Fibroblast of skin of left quadriceps (primary cell): ENCODE measurements around the gene PAX4.

Source experiments
- DNase-seq, 2 experiments: peaks; one replicate each; pipeline ENCODE4 v3.0.0-alpha.2; 2013; ENCODE audit warnings: low read depth in 2 of 2

The PAX4 gene

GRCh38 chr7:127629268-127629854, 11.4 kb upstream of the PAX4 start:
- no peak for DNase-seq

DNA sequence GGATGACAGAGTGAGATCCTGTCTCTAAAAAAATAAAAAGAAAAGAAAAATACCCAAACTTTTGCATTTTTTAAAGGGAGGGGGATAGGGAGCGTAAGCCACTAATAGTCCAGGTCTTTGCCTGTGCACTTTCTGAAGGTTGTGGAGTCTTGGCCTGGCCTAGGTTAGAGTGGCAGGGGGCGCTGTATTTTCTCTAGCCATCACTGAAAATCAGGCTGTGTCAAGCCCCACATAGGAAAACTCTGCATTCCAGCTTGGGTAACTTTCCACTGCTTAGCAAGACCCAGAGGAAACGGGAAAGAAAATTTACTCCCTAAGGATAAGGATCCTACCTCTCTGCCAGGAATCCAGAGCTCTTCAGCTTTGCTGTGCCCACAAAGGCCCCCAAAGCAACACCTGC, 10.5 kb upstream of the PAX4 start:
- no peak for DNase-seq

DNA sequence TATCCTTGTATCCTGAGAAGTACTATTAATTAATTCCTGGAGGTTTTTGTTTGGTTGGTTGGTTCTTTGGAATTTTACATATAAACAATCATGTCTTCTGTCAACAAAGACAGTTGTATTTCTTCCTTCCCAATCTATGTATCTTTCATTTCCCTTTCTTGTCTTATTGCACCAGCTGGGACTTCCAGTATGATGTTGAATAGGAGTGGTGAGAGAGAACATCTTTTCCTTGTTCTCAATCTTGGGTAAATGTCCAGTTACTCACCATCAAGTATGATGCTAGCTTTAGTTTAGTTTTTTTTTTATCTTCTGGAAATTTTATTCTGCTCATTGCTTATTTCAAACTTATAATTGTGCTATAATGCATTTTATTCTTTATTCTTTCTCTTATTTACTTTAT, 7.4 kb upstream of the PAX4 start:
- no peak for DNase-seq

DNA sequence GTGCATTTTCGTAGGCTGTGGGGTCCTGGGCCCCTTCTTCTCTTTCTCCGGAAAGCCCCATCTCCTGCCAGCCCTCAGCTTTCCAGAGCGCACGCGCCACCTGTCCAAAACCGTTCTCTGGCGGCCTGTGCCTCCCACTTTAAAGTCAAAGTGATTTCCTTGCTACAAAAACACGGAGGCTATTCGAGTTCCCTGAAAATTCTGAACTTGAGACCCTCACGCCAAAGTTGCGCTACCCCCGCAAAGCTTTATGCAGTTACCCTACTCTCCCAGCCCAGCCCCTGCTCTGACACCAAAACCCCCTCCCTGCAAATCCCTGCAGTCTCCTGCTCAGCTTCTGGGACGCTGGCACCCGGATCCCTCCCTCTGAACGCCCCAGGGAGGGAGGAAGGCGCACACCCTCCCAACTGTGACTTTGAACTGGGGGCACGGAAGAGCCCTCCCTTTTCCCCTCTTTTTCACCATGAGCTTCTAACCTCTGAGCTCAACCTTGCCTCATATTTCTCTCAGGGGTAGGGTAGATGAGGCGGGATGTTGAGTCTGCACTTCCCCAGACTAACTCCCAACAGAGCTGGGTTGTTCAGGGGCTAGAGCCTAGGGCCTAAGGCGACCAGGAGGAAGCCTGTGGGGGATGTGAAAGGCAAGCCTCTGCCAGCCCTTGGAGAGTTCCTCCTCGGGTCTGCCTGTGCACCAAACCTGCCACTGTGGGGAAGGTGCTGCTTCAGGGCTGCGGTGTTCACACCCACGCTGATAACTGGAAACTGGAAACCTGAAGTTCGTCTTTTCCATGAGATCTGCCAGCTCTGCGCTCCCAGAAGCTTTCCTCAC, 2.7 kb upstream of the PAX4 start:
- no peak for DNase-seq

GRCh38 chr7:127619681-127620405, 1.9 kb upstream of the PAX4 start:
- no peak for DNase-seq

- DNase-seq = no peak
These were observed 833 bp upstream of the PAX4 start for GRCh38 chr7:127618775-127619174.

- no peak for DNase-seq
These were observed 1.2 kb downstream of the PAX4 start for GRCh38 chr7:127616724-127617123.

DNA sequence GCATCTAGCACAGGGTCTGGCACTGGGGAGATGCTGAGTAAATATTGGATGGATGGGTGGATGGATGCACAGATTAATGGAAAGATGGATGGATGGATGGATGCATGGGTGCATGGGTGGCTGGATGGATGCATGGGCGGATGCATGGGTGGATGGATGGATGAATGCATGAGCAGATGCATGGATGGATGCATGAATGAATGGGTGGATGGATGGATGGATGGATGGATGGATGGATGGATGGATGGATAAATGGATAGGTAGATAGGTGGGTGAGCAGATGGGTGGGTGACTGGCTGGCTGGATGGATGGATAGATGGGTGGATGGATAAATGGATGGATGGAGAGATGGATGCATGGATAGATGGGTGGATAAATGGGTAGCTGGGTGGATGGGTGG, 5.7 kb downstream of the PAX4 start:
- DNase-seq = no peak

DNA sequence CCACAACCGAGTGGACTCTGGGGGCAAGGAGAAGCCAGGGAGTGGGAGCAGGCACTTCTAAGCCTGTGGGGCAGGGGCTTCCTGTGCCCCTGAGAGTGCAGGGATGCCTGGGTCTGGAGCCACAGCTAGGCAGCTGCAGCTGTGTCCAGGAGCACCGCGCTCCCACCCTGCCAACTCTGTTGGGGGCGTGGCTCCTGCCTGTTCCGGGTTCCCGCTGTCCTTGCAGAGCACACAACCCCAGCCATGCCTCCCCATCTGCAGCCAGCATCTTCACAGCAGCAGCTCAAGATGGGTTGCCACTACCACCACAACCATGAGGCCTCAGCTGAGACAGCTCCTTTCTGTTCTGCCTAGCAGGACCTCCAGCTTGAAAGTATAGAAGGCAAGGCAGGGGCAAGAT, 8.6 kb downstream of the PAX4 start:
- DNase-seq = no peak

- no peak for DNase-seq
These were observed 9.5 kb downstream of the PAX4 start for GRCh38 chr7:127608446-127608845.

GRCh38 chr7:127600885-127601284, 17.1 kb downstream of the PAX4 start:
- no peak for DNase-seq

GRCh38 chr7:127598318-127598717, 19.6 kb downstream of the PAX4 start:
- DNase-seq = no peak

DNA sequence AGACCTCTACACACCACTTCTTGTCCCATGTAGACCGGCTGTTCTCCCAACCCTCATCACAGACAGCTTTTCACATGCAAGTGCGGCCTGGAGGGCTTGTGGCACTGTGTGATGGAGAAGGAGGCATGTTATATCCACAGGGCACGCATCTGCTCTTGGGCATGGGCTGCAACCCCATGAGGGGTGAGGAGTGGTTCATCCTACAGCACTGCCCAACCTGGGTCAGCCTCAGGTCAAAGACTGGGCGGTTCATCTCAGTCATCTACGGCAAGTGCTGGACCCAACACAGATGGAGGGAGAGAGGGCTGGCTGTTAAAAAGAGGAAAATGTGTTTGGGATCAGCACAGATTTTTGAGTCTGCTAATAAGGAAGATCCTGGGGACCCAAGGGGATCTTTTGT, 22.2 kb downstream of the PAX4 start:
- DNase-seq = no peak

DNA sequence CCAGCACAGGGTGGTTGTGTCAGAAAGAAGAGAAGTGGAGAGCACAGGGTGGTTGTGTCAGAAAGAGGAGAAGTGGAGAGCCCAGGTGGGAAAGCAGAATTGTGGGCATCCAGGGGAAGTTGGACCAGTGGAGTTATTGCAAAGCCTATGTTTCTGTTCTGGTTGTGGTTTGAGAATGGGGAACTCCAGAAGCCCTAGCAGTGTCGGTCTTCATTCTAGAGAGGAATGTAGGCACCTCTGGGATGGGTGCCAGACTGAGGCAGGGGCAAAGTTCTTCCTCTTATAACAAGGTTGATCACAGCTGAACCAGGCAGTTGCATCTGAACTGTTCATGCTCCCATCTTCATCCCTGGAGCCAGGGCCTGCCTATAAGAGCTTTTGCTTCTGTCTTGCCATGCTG, 23.5 kb downstream of the PAX4 start:
- DNase-seq = no peak

- DNase-seq = no peak
These were observed 25.4 kb downstream of the PAX4 start for GRCh38 chr7:127592550-127592949.

DNA sequence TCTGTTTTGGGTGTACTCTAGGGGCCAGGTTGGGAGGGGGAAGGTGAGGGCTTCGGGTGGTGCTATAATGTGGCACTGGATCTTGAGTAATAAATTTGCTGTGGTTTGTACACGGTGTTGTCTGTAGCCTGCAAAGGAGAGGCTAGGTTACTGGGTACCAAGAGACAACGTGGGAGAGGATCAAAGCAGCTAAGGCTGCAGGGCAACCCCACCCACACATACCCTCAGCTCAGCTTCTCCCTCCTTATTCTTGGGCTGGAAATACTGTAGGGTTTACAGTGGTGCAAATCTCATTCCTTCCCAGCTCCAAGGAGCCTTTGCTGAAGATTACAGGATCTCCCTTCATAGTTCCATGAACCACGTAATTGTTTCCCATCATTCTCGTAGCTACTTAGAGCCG, 26.4 kb downstream of the PAX4 start:
- no peak for DNase-seq

DNA sequence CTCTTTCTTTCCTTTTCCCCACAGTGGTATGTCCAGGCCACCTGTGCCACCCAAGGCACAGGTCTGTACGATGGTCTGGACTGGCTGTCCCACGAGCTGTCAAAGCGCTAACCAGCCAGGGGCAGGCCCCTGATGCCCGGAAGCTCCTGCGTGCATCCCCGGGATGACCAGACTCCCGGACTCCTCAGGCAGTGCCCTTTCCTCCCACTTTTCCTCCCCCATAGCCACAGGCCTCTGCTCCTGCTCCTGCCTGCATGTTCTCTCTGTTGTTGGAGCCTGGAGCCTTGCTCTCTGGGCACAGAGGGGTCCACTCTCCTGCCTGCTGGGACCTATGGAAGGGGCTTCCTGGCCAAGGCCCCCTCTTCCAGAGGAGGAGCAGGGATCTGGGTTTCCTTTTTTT, 26.8 kb downstream of the PAX4 start:
- no peak for DNase-seq

- no peak for DNase-seq
These were observed 28.0 kb downstream of the PAX4 start for GRCh38 chr7:127589896-127590295.

GRCh38 chr7:127588697-127589482, 29.1 kb downstream of the PAX4 start:
- peak; percentile 16 to 24 for DNase-seq

DNA sequence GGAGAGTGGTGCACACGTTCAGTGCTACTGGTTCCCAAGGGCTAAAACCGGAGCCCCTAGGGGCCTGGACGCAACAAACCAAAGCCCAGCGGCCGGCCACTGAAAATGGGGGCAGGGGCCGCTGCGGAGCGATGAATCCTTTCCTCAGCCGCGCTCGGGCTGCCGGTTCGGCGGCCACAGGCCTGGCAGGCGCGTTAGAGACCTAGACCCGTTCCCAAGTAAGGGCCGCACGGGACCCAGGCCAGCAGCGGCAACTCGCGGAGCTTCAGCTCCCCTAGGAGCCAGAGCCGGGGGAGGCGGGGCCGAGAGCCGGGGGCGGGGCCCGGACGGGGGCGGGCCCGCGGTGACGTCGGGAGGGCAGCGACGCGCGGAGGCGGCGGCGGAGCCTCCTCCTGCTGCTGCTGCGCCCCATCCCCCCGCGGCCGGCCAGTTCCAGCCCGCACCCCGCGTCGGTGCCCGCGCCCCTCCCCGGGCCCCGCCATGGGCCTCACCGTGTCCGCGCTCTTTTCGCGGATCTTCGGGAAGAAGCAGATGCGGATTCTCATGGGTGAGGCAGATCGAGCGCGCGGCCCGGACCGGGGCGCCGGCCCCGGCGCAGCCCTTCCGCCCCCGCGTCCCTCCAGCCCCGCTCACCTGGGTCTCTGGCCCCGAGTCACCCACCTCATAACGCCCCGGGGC, 29.8 kb downstream of the PAX4 start, which contains the start of gene ARF5:
ARF5 (plus strand) TSS at position 393 of the 678 bp plus-strand sequence; CDS start at position 481, 88 bp downstream.
- peak; percentile 66 to 71 for DNase-seq

DNA sequence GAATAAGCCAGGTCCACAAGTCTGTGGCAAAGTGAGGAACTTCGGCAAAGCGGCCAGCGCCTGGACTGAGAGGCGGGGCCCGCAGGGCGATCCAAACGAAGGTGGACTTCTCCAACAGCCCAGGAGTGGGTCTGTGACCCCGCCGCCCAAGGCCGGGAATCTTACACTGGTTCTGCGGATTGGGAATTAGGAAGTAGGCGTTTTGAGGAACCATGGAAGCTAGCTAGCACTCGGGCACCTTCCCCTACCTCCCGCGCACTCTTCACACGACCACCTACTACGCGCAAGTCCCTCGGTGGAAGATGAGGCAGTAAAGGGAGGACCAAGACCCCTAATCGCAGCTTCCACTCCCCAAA, 30.3 kb downstream of the PAX4 start:
- DNase-seq = no peak

- no peak for DNase-seq
These were observed 31.6 kb downstream of the PAX4 start for GRCh38 chr7:127586346-127586745.
